Endometrium (tissue), 2 donors: ENCODE measurements around the gene MBOAT7.
A peak's percentile ranks its signal among the peaks of the same experiment; 100 is the strongest.

ENCODE experiments used
- FAIRE-seq: peaks from 2 replicates; lab custom pipeline; 2012; peaks lifted over from hg19 to GRCh38; lab: Jason Lieb, UNC
- donor health status: control.
- donor health status: control.

Gene MBOAT7

GRCh38 chr19:54160854-54161253, 28.5 kb downstream of the MBOAT7 start:
- FAIRE-seq = no peak

- FAIRE-seq = no peak
These were observed 29.1 kb downstream of the MBOAT7 start for GRCh38 chr19:54160182-54160811.

DNA sequence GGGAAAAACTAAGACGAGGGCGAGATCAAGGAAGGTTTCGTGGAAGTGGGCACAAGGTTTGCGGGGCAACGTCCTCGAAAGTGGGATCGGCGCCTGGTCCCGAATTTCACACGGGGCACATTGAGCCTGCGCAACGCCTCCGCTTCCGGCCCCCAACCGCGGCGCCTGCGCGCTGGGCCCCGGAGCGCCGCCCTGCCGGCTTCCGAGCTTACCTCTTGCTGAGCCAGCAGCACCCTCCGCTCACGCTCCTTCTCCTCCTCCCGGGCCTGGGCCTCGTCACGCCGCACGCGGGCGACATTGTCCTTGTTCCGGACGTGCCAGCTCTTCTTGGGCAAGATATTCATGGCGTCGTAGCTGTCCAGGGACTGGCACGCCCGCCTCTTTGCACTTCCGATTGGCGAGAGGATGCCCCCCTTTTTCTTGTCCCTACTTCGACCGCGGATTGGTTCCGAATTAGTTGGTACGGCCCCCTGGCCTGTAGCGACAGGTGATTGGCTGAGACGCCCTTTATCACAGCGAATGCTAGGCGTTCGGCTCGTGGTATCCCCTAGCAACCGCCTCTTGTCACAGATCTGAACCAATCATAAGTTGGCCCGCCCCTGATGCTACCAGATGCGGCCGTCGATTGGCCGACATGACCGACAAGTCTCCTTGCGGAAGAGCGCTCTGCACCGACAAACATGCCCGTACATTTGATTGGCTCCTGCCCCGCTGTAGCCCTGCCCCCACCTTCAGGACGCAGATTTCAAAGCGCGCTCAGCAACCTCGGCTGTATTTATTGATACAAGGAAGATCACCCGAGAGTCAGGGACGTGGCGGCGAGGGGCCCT, 29.8 kb downstream of the MBOAT7 start, which contains the start of gene LENG1:
LENG1 (minus strand) TSS at position 370 of the 830 bp plus-strand sequence; CDS start at position 344, 26 bp downstream.
- FAIRE-seq = peak; percentile 100

- no peak for FAIRE-seq
These were observed 30.5 kb downstream of the MBOAT7 start for GRCh38 chr19:54158812-54159351.

DNA sequence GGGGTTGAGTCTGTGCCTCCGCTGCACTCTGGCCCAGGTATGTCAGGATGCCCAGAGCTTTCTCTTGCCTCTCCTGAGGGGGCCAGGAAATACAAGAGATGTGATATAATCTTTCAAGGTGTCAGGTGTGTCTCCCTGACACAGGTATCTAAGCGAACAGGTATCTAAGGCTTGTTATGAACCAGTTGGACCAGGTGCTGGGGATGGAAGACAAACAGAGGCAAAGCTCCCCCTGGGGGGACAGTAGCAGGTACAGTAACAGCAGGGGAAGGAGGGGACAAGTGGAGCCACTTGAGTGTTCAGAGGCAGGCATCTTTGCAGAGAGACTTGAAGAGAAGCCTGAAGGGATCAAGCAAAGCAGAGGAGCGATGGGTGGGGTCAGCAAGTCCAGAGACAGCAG, 32.4 kb downstream of the MBOAT7 start:
- no peak for FAIRE-seq

DNA sequence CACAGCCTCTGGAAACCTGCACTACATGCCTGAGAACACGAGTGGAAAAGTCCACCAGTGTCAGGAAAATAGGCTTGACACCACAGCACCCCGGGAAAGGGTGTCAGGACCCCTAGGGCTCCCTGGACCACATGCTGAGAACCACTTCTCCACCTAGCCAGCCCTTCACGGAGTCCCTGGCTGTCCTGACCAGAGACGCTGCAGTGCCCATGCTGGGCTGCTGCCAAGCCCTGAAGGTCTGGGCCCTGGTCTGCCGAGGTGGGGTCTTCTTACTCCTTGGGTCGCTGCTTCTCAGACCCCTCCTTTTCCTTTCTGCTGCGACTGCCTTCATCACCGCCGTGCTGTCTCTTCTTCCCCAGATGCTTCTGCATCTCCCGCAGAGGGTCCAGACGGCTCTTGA, 32.9 kb downstream of the MBOAT7 start:
- no peak for FAIRE-seq

- FAIRE-seq = no peak
These were observed 33.7 kb downstream of the MBOAT7 start for GRCh38 chr19:54155694-54156093.

GRCh38 chr19:54154603-54155345, 34.6 kb downstream of the MBOAT7 start:
- no peak for FAIRE-seq

DNA sequence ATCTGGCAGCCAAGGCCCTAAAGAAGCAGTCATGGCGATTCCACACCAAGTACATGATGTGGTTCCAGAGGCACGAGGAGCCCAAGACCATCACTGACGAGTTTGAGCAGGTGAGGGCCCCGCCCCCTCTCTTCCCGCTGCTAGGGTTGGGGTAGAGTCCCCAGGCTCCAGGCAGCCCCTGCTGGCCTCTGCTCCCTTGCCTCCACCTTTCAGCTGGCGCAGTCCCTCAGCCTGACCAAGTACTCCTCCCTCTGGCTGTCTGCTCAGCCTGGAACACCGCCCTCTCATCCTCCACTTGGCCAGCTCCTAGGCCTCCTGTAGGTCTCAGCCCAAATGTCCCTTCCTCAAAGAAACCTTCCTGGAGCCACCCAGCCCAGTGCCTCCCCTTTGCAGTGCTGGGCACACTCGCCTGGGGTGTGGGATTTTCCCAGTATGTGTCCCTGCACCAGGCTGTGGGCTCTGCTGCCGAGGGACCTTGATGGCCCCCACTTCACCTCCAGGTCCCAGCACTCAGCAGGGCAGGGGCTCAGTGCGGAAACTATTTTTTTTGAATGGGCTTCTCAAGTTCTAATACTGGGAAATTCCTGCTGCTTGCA, 35.6 kb downstream of the MBOAT7 start:
- FAIRE-seq = no peak

DNA sequence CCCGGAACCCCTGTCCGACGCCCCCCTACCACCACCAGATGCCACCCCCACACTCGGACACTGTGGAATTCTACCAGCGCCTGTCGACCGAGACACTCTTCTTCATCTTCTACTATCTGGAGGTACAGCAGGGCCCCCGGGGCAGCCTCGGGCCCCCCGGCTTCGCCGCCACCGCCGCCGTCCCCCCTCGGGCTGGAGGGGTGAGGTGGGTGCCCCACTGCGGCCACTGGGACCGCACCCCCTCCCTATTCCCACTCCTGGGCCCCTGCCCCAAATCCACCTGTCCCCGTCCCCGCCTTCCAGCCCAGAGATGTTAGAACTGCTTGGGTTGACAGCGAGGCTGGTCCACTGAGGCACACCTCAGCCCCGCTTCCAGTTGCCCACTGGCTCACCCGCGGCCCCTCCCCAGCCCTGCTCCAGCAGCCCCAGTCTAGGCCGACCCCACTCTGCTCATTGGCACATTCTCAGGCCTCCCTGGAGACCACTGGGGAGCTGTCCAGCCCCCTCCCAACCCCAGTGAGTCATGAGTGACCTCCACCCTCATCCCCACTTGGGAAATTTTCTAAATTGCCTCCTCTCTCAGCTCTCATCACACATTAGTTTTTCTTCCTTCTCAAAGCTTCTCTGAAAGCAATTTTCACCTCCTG, 36.4 kb downstream of the MBOAT7 start:
- FAIRE-seq = no peak

DNA sequence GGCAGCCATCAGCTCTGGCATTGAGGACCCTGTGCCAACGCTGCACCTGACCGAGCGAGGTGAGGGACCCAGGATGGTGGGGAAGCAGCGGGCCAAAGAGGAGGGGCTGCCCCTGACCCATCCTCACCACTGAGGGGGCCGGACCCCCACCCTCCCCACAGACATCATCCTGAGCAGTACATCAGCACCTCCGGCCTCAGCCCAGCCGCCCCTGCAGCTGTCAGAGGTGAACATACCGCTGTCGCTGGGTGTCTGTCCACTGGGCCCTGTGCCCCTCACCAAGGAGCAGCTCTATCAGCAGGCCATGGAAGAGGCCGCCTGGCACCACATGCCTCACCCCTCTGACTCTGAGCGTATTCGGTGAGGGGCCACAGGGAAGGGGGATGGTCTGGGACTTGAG, 37.1 kb downstream of the MBOAT7 start:
- no peak for FAIRE-seq

DNA sequence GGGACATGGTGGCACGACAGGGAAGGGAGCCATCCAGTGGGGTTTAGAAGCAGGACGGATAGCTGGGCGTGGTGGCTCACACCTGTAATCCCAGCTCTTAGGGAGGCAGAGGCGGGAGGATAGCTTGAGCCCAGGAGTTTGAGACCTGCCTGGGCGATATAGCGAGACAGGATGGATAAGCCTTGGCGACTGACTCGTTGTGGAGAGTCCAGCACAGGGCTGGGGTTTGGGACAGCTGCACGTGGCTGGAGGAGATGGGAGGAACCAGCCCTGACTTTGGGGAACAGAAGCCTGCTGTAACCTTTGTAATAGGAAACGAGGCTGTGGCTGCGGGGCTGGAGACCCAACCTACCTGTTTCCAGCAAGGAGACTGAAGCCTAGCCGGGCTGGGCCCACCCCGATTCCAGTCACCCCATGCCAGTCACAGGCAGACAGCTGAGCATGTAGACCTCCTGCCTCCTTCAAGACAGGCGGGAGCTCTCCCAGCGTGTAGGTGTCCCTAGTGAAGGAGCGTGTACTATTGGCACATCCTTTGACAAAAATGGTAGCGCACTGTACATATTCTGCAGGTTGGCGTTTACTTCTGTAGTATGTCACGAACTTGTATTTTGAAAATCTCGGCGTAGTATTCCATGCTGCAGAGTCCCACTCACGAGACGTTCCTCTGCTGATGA, 37.9 kb downstream of the MBOAT7 start:
- no peak for FAIRE-seq

DNA sequence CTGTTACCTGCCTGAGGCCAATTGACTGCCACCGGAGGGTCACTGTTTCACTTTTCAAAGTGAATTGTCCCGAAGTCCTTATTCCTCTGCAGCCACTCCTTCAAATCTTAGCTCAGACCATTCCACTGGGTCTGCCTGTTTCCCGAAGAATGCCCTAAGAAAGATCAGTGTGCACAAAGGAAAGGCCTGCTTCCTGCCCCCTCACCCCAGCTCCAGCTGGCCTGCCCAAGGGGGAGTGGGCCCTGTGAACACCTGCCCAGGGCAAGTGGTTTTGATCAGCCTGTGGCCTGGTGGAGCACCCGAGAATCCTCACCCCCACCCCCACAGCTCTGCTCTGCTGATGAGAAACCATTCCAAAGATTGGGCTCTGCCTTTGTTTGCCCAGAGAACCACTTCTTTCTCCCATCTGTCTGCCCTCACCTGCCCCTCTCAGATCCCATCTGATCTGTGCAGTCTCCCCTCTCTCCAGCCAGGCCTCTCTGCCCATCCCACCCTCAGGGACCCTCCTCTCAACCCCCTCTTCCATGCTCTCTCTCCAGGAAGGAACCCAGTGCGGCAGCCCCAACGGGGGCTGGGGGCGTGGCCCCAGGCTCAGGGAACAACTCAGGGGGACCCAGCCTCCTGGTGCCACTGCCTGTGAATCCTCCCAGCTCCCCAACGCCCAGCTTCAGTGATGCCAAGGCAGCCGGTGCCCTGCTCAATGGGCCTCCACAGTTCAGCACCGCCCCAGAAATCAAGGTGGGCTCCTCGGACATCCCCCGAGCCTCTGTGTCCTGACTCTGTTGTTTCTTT, 40.2 kb downstream of the MBOAT7 start:
- no peak for FAIRE-seq

DNA sequence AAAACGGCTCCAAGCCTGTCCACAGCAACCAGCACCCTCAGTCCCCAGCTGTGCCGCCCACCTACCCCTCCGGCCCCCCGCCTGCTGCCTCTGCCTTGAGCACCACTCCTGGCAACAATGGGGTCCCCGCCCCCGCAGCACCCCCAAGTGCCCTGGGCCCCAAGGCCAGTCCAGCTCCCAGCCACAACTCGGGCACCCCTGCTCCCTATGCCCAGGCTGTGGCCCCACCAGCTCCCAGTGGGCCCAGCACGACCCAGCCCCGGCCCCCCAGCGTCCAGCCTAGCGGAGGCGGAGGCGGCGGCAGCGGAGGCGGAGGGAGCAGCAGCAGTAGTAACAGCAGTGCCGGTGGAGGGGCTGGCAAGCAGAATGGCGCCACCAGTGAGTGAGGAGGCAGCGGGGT, 41.2 kb downstream of the MBOAT7 start:
- FAIRE-seq = no peak

DNA sequence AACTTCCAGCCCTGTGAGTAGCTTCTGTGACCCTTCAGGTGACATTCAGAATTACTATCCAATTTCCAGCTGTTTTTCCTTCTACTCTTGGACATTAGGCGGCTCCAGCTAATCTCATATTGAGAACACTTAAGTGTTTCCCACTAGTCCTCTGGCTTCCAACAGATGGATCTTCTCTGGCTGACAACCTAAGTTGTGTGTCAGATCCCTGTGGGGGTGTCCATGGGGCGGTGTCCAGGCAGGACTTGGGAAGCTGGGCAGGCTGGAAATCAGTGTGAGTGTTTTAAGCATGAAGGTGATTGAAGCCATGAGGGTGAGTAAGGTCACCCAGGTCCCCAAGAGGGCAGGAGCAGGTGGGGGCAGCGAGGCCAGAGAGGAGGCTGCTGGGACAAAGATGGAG, 41.7 kb downstream of the MBOAT7 start:
- FAIRE-seq = no peak

- FAIRE-seq = no peak
These were observed 43.7 kb downstream of the MBOAT7 start for GRCh38 chr19:54145541-54146158.

- FAIRE-seq = no peak
These were observed 47.1 kb downstream of the MBOAT7 start for GRCh38 chr19:54142166-54142780.

GRCh38 chr19:54141356-54141755, 48.0 kb downstream of the MBOAT7 start:
- no peak for FAIRE-seq

DNA sequence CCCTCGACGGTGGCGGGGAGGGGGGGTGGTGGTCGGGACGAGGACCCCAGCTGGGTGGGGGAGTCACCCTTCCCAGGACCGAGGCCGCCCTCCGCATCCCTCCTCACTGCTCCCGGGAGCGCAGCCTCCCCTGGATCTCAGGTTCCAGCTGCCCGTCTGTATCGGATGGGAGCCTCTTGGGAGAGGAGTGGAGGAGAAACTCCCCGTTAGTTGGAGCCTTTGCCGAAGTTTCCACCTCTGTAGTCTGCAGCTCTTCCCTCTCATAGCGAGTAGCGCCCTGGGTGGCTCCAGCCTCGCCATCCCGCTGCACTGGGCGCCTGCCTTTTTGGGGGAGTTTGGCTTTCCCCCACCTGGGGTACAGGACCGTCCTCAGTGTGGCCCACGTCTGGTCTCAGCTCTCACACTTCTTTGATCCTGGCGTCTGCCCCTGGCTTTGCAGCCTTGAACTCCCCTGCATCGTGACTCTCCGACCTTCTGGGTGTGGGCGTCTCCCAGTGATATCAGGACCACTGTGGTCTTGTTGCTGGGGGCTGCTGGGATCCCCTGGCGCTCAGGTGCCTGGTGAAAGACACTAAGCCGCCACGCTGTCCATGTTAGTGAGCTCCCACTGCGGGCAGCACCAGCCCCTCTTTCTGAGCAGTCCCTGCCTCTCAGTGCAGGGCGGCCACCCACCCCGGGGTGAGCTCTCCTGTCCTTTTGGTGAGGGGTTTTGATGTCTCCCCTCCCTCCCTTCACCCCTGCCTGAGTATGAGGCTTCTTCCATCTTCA, 50.7 kb downstream of the MBOAT7 start:
- FAIRE-seq = no peak
